Aorta (tissue), 5 donors: ENCODE data around the gene SAV1. TPM values are rescaled to one million over a fixed set of nuclear protein-coding genes. Genes with fewer than 3 reads are reported as not detected.

Experiments
- ATAC-seq: fragments of 200-7000 bp; cut with Tn5 transposase; one replicate; pipeline ENCODE4 v1.9.1; 2022; ENCODE audit warnings: moderate library complexity; ENCODE audit not compliant: low FRiP score
- DNase-seq, 2 donors: peaks; one replicate each; pipeline ENCODE4 v3.0.0-alpha.2; 2020
- H3K27ac ChIP-seq, 2 donors: one replicate each; pipeline ENCODE4 v1.5.1; 2013; ENCODE audit warnings: low read length in 2 of 2, mild to moderate bottlenecking in 2 of 2, moderate library complexity in 2 of 2, control low read depth in 1 of 2, inconsistent platforms in 1 of 2, low read depth in 1 of 2
- H3K27me3 ChIP-seq, 2 donors: one replicate each; pipeline ENCODE4 v1.6.1; 2013; ENCODE audit warnings: control low read depth in 1 of 2, low read length in 1 of 2, mild to moderate bottlenecking in 1 of 2, moderate library complexity in 1 of 2; ENCODE audit not compliant: insufficient read depth in 2 of 2, control insufficient read depth in 1 of 2
- H3K36me3 ChIP-seq, 2 donors: one replicate each; pipeline ENCODE4 v1.6.1; 2013; ENCODE audit warnings: control low read depth in 1 of 2, low read length in 1 of 2, mild to moderate bottlenecking in 1 of 2; ENCODE audit not compliant: insufficient read depth in 2 of 2, control insufficient read depth in 1 of 2
- H3K4me1 ChIP-seq, 2 donors: one replicate each; pipeline ENCODE4 v1.6.1; 2013; ENCODE audit warnings: low read length in 2 of 2, control low read depth in 1 of 2, mild to moderate bottlenecking in 1 of 2, moderate library complexity in 1 of 2; ENCODE audit not compliant: insufficient read depth in 2 of 2, control insufficient read depth in 1 of 2
- H3K4me3 ChIP-seq, 2 donors: one replicate each; pipeline ENCODE4 v1.5.1; 2013; ENCODE audit warnings: low read length in 2 of 2, control low read depth in 1 of 2, mild to moderate bottlenecking in 1 of 2
- H3K9me3 ChIP-seq: one replicate; pipeline ENCODE4 v1.6.1; 2013; ENCODE audit warnings: mild to moderate bottlenecking, low read length; ENCODE audit not compliant: control insufficient read depth
- WGBS, 2 donors: extraction: QIAGEN DNeasy Blood & Tissue Kit; methylation state at CpG; one replicate each; pipeline ENCODE4 v1.1.7; 2013; 5-methylcytosine and 5-hydroxymethylcytosine counted together
- intact Hi-C, 2 donors: fragments of 100-400 bp; cut with DNase I; formaldehyde crosslinking; loops; one replicate each; pipeline versions ENCODE4 v1.14.2 to v1.15.0; 2022
- polyA plus RNA-seq, 2 donors: library from polyadenylated mRNA; stranded (reverse); fragments of 200-250 nt; gene quantifications; one replicate each; pipeline ENCODE4 v1.2.3, GENCODE V29; 2013
- total RNA-seq, 2 donors: library from RNA; stranded (reverse); fragmentation: NEBNext Ultra II Directional; extraction: Animal tissue kit (Norgen Biotek cat#: 25700); gene quantifications; one replicate each; pipeline ENCODE4 v1.2.1, GENCODE V29; 2021
- donor health status: healthy with polysubstance abuse.
- donor health status: Bipolar disorder and iron deficiency.
- donor health status: DM: no; HTN: no; CAD: no.
- donor health status: DM: no; HTN: no; CAD: no.
- donor health status: DM: yes; HTN: yes; CAD: no.

SAV1 gene
- total and polyA plus RNA-seq, 4 donors, result 27.4 to 65.4 (median 42.3) TPM

- Histone ChIP-seq H3K27ac (no peak overlapping the region), H3K4me3 (no peak overlapping the region), H3K9me3 (no peaks in the 10 kb centered on the region), H3K27me3 (no peaks in the 10 kb centered on the region), H3K4me1 (no peaks in the 10 kb centered on the region), H3K36me3 (no peaks in the 10 kb centered on the region)
- ATAC-seq (no peak), DNase-seq (no peak)
- WGBS, 2 donors, result 48 to 49% methylated on average over 4 of the region's 4 CpGs
- intact Hi-C loops, result loop anchor here (5.0 to 10.0 kb wide), 3 partner anchors 177 to 265 kb away; no protein-coding TSS in a partner anchor
These were observed 68.2 kb downstream of the SAV1 start for GRCh38 chr14:50599700-50600444.

DNA sequence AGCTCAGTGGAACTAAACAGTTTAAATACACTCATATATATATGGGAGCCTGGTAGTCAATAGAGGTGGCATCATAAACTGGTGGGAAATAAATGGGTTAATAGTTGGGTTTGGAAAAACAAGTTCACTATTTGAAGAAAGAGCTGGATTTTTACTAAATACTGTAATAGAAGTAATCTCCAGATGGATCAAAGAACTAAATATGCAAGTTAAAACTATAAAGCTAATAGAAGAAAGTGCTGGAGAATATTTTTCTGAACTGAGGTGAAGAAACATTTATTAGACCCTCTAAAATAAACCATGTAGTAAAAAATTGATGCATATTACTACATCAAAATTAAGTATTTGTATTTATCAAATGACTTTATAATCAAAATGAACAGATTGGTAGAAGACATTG is 69.3 kb downstream of the SAV1 start:
- no peak for DNase-seq
- intact Hi-C loops, result no loop called here
- no peaks in the 10 kb centered on the region for H3K9me3 ChIP-seq
- ATAC-seq, result no peak
- no peaks in the 10 kb centered on the region for H3K27me3 ChIP-seq
- H3K4me3 ChIP-seq, result no peak overlapping the region
- H3K4me1 ChIP-seq, result no peaks in the 10 kb centered on the region
- peaks cover 0 to 2% of the 10 kb centered on the region in 2 donors for H3K36me3 ChIP-seq
- no peak overlapping the region for H3K27ac ChIP-seq

- intact Hi-C loops, result no loop called here
- DNase-seq (no peak), ATAC-seq (no peak)
- H3K9me3 ChIP-seq, result no peaks in the 10 kb centered on the region
- H3K36me3 ChIP-seq, result peaks cover 0 to 2% of the 10 kb centered on the region in 2 donors
- no peaks in the 10 kb centered on the region for H3K27me3 ChIP-seq
- no peak overlapping the region for H3K4me3 ChIP-seq
- H3K27ac ChIP-seq, result no peak overlapping the region
- 93 to 95% methylated on average over 8 of the region's 8 CpGs for WGBS, 2 donors
- no peaks in the 10 kb centered on the region for H3K4me1 ChIP-seq
These were observed 73.4 kb downstream of the SAV1 start for GRCh38 chr14:50594577-50595316.

DNA sequence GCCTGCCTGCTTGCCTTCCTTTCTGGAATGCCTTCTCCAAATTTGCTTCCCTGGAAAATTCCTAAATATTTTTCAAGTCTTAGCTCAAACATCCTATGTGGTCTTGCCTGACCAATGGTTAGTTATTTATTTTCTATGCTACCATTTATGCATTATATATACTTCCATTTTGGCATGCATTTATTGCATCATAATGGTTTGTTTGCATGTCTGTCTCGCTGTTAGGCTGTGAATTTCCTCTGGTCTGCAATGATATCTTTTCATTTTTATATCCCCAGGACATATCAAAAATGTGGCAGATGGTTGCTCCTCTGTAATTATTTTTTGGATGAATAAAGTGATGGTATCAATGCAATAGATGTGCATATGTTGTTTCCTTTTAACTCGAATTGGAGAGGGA is 77.6 kb downstream of the SAV1 start:
- Histone ChIP-seq H3K27me3 (no peaks in the 10 kb centered on the region), H3K4me3 (no peak overlapping the region), H3K27ac (no peak overlapping the region), H3K9me3 (no peaks in the 10 kb centered on the region), H3K4me1 (no peaks in the 10 kb centered on the region), H3K36me3 (peaks cover 0 to 2% of the 10 kb centered on the region in 2 donors)
- no peak for DNase-seq
- 91 to 93% methylated on average over 2 of the region's 2 CpGs for WGBS, 2 donors
- ATAC-seq, result no peak
- intact Hi-C loops, result no loop called here

Other genes with a start within 250 kb of the SAV1 start
- gene MAP4K5, start 135.7 kb downstream of the SAV1 start, total RNA-seq, result 10 to 100 TPM; 53.9 to 67.0 TPM
- gene MAP4K5, start 135.7 kb downstream of the SAV1 start, polyA plus RNA-seq, result 10 to 100 TPM; 16.0 to 23.0 TPM
- 10 to 100 TPM in 1 of 2 donors, 1 to 10 TPM in 1; 9.2 to 11.0 TPM for gene ATL1, start 108.2 kb downstream of the SAV1 start, total RNA-seq
- 1 to 10 TPM; 3.9 to 8.1 TPM for gene ATL1, start 108.2 kb downstream of the SAV1 start, polyA plus RNA-seq
- gene NIN, start 162.9 kb upstream of the SAV1 start, total RNA-seq, result 10 to 100 TPM; 54.3 to 57.7 TPM
- gene NIN, start 162.9 kb upstream of the SAV1 start, polyA plus RNA-seq, result 1 to 10 TPM; 7.7 to 8.1 TPM
- gene ABHD12B, start 203.7 kb upstream of the SAV1 start, total RNA-seq, result not detected
- gene ABHD12B, start 203.7 kb upstream of the SAV1 start, polyA plus RNA-seq, result under 1 TPM in 1 of 2 donors, not detected in 1; 0.13 TPM